GM12878 (cell line): ENCODE data around the gene ZDHHC11. TPM values are rescaled to one million over a fixed set of nuclear protein-coding genes. Genes with fewer than 3 reads are reported as not detected.
A peak's percentile ranks its signal among the peaks of the same experiment; 100 is the strongest.
"Not testable (repeated sequence)": the region's sequence is repeated elsewhere in the genome, so short reads cannot be mapped to it uniquely, and the experiment has no call there.

Source experiments
- ATAC-seq: fragments of 200-7000 bp; cut with Tn5 transposase; 3 replicates; pipeline ENCODE4 v1.9.1; 2020; ENCODE audit warnings: mild to moderate bottlenecking, moderate library complexity
- BruUV-seq: library from RNA; stranded (reverse); fragments of 400-500 nt; replicated peaks from 2 replicates; lab custom pipeline; 2021; lab: Mats Ljungman, UMichigan
- CTCF ChIA-PET: fragments of 300-600 bp; sonication (Branson Sonifier 250); formaldehyde crosslinking; extraction: SDS; loops from one replicate; lab custom pipeline; 2021; ENCODE audit warnings: inconsistent platforms; lab: Yijun Ruan, JAX
- POLR2A ChIA-PET: fragments of 350-600 bp; formaldehyde crosslinking; extraction: SDS; loops from one replicate; lab custom pipeline; 2021; ENCODE audit warnings: inconsistent platforms; lab: Charles Lee
- RAD21 ChIA-PET: fragments of 300-600 bp; sonication (Branson Sonifier 250); formaldehyde crosslinking; loops from one replicate; lab custom pipeline; 2023; ENCODE audit warnings: antibody characterized with exemption; ENCODE audit not compliant: unreplicated experiment; lab: Charles Lee
- SMC1A ChIA-PET: fragments of 300-600 bp; sonication (Branson Sonifier 250); formaldehyde crosslinking; loops from one replicate; lab custom pipeline; 2023; ENCODE audit not compliant: unreplicated experiment, uncharacterized antibody; lab: Charles Lee
- DNase-seq: peaks from one replicate; pipeline ENCODE4 v3.0.0-alpha.2; 2011; ENCODE audit warnings: low read depth, low spot score
- FAIRE-seq: peaks from 3 replicates; lab custom pipeline; 2011; peaks lifted over from hg19 to GRCh38; lab: Jason Lieb, UNC
- H2AFZ ChIP-seq: 2 replicates; pipeline ENCODE4 v1.6.0; 2011; ENCODE audit warnings: low read depth, low read length, control low read depth; ENCODE audit not compliant: control insufficient read depth
- H3K27ac ChIP-seq: 2 replicates; pipeline ENCODE4 v1.5.1; 2011; ENCODE audit warnings: control low read depth; ENCODE audit not compliant: control insufficient read depth, insufficient read depth
- H3K27me3 ChIP-seq, 2 experiments: replicated peaks in 1 of 2; 2 replicates each; pipeline versions ENCODE4 v1.6.0 to v1.6.1; 2011; ENCODE audit warnings: low read length in 1 of 2; ENCODE audit not compliant: control insufficient read depth in 2 of 2, insufficient read depth in 2 of 2
- H3K36me3 ChIP-seq, 2 experiments: 2 replicates each; pipeline ENCODE4 v1.5.1; 2011; ENCODE audit warnings: low read length in 1 of 2; ENCODE audit not compliant: control insufficient read depth in 2 of 2, insufficient read depth in 2 of 2
- H3K4me1 ChIP-seq: 2 replicates; pipeline ENCODE4 v1.6.1; 2011; ENCODE audit warnings: mild to moderate bottlenecking, low read length, moderate library complexity, mixed read lengths; ENCODE audit not compliant: control insufficient read depth, insufficient read depth
- H3K4me2 ChIP-seq: 2 replicates; pipeline ENCODE4 v1.6.0; 2011; ENCODE audit warnings: control low read depth; ENCODE audit not compliant: control insufficient read depth, insufficient read depth
- H3K4me3 ChIP-seq: fragments of 200-600 bp; sonication (generic); 2 replicates; pipeline ENCODE4 v1.5.1; 2016
- H3K79me2 ChIP-seq: 2 replicates; pipeline ENCODE4 v1.6.0; 2011; ENCODE audit warnings: low read length; ENCODE audit not compliant: control insufficient read depth, insufficient read depth
- H3K9ac ChIP-seq: 2 replicates; pipeline ENCODE4 v1.8.0; 2011; ENCODE audit warnings: low read length, control low read depth, mixed read lengths; ENCODE audit not compliant: control insufficient read depth, insufficient read depth
- H3K9me3 ChIP-seq: replicated peaks from 3 replicates; pipeline ENCODE4 v1.5.1; 2011; ENCODE audit warnings: mild to moderate bottlenecking, low read length; ENCODE audit not compliant: control insufficient read depth, insufficient read depth
- H4K20me1 ChIP-seq: 2 replicates; pipeline ENCODE4 v1.6.0; 2011; ENCODE audit not compliant: control insufficient read depth, insufficient read depth
- HDGF ChIP-seq: fragments of 450-650 bp; IDR thresholded peaks from 2 replicates; pipeline ENCODE4 v1.6.1; 2016; ENCODE audit warnings: antibody characterized with exemption
- NBN ChIP-seq: fragments of 450-650 bp; IDR thresholded peaks from 2 replicates; pipeline ENCODE4 v1.6.1; 2016
- RELA ChIP-seq: fragments of 450-650 bp; IDR thresholded peaks from 2 replicates; pipeline ENCODE4 v1.8.0; 2014; ENCODE audit warnings: borderline replicate concordance; ENCODE audit not compliant: partially characterized antibody
- SMARCA5 ChIP-seq: fragments of 450-650 bp; IDR thresholded peaks from 2 replicates; pipeline ENCODE4 v1.6.1; 2017; ENCODE audit warnings: mild to moderate bottlenecking
- WGBS: methylation state at CpG from one replicate; pipeline ENCODE4 v1.1.6; 2016; ENCODE audit warnings: low lambda C conversion rate; ENCODE audit not compliant: insufficient replicate concordance, insufficient coverage; ENCODE audit errors: missing lambda C conversion rate; 5-methylcytosine and 5-hydroxymethylcytosine counted together
- in situ Hi-C: fragments of 300-500 bp; cut with MboI; formaldehyde crosslinking; loops from 9 replicates; pipeline ENCODE4 v1.14.3; 2018; ENCODE audit warnings: mixed read lengths
- intact Hi-C: fragments of 100-400 bp; cut with micrococcal nuclease; formaldehyde crosslinking; loops from one replicate; pipeline ENCODE4 v1.14.2; 2022; ENCODE audit not compliant: unreplicated experiment
- polyA plus RNA-seq, 11 experiments: library from polyadenylated mRNA; depleted of rRNA in 4 of 11; unstranded in 6 of 11; stranded (reverse) in 5 of 11; fragments of >200 nt; fragmentation: Nextera tagmentation in 4 of 11; fragmentation: Illumina TruSeq in 1 of 11; extraction: Ambion mirVana in 4 of 11; extraction: Trizol in 1 of 11; gene quantifications; 1 replicate in 1 of 11; 2 replicates in 10 of 11; pipeline versions ENCODE4 v1.2.1 to v1.2.3, GENCODE V29; 2011 to 2016; ENCODE audit warnings: inconsistent platforms in 2 of 11, missing spikeins in 2 of 11, low read depth in 1 of 11
- total RNA-seq, 4 experiments: library from RNA; depleted of rRNA in 3 of 4; stranded (reverse); fragments of >200 nt in 3 of 4; fragmentation: Illumina TruSeq in 1 of 4; extraction: Trizol in 1 of 4; gene quantifications; 2 replicates each; pipeline versions ENCODE4 v1.2.1 to v1.2.3, GENCODE V29; 2013 to 2021
- TF ChIP-seq, protein P1 (sequence below): fragments of 450-650 bp; IDR thresholded peaks from 2 replicates; pipeline ENCODE4 v1.6.1; 2017; ENCODE audit warnings: low read depth, mild to moderate bottlenecking, moderate library complexity

The ZDHHC11 gene
- total and polyA plus RNA-seq, 10 of the 15 experiments (the other 5 are each of a cell fraction or from before 2014, with no cell fraction given): 0.04 to 1.4 (median 0.30) TPM

DNA sequence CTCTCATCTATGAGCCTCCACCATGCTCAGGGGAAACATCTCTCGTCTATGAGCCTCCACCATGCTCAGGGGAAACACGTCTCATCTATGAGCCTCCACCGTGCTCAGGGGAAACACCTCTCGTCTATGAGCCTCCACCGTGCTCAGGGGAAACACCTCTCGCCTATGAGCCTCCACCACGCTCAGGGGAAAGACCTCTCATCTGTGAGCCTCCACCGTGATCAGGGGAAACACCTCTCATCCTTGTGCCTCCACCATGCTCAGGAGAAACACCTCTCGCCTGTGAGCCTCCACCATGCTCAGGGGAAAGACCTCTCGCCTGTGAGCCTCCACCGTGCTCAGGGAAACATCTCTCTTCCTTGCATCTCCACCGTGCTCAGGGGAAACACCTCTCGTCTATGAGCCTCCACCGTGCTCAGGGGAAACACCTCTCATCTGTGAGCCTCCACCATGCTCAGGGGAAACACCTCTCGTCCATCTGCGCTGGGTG, 96.6 kb downstream of the ZDHHC11 start:
- H3K27ac ChIP-seq, H3K36me3 ChIP-seq, BruUV-seq, RAD21 ChIA-PET, H3K9ac ChIP-seq, H2AFZ ChIP-seq, H3K79me2 ChIP-seq, H3K4me1 ChIP-seq, H3K27me3 ChIP-seq, CTCF ChIA-PET, SMC1A ChIA-PET, H3K4me2 ChIP-seq, POLR2A ChIA-PET, H3K4me3 ChIP-seq, H3K9me3 ChIP-seq, H4K20me1 ChIP-seq: not testable (repeated sequence)
- TF ChIP-seq RELA (peak; percentile 72), NBN (peak; percentile 81), SMARCA5 (peak; percentile 62; the same call in 1 of the 2 replicates), HDGF (0 out of 2 replicates have a peak, but pooled peaks have one; percentile 31)
- TF ChIP-seq, protein P1, sequence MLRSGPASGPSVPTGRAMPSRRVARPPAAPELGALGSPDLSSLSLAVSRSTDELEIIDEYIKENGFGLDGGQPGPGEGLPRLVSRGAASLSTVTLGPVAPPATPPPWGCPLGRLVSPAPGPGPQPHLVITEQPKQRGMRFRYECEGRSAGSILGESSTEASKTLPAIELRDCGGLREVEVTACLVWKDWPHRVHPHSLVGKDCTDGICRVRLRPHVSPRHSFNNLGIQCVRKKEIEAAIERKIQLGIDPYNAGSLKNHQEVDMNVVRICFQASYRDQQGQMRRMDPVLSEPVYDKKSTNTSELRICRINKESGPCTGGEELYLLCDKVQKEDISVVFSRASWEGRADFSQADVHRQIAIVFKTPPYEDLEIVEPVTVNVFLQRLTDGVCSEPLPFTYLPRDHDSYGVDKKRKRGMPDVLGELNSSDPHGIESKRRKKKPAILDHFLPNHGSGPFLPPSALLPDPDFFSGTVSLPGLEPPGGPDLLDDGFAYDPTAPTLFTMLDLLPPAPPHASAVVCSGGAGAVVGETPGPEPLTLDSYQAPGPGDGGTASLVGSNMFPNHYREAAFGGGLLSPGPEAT: peak; percentile 53; the same call in 1 of the 2 replicates
- FAIRE-seq (peak; percentile 91), DNase-seq (peak; percentile 48), ATAC-seq (peak; percentile 61)
- under 1% methylated on average over 16 of the region's 16 CpGs for WGBS
- intact Hi-C loops (loop anchor here (2.0 kb wide), 1 partner anchor 97 kb away; the partner anchor contains the start of gene ZDHHC11), in situ Hi-C loops (loop anchor here (5.0 kb wide), 1 partner anchor 98 kb away; the partner anchor contains the start of gene ZDHHC11)

DNA sequence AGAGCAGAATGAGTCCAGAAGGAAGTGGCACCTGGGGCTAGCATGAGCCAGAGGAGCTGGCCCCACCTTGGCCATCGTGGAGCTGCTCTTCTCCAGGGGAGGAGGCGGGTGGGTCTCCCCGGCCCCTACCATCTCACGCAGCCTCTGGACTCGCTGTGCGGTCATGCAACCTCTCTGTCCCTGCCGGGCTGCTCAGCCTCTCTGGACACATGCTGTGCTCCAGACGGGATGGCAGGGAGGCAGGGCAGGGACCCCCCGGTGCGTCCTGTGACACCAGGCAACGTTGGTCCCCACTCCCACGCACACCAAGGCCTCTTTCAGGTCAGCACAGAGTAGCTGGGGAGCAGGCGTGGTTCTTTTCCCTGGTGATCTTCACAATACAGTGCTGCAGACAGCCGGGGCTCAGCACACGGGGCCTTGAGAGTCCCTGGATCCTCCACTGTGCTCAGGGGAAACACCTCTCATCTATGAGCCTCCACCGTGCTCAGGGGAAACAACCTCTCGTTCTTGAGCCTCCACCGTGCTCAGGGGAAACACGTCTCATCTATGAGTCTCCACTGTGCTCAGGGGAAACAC, 97.1 kb downstream of the ZDHHC11 start:
- DNase-seq, H2AFZ ChIP-seq, RAD21 ChIA-PET, H3K4me3 ChIP-seq, CTCF ChIA-PET, H3K79me2 ChIP-seq, POLR2A ChIA-PET, H3K36me3 ChIP-seq, FAIRE-seq, H3K4me2 ChIP-seq, H4K20me1 ChIP-seq, H3K27me3 ChIP-seq, H3K27ac ChIP-seq, H3K9me3 ChIP-seq, SMC1A ChIA-PET, BruUV-seq, H3K9ac ChIP-seq, H3K4me1 ChIP-seq: not testable (repeated sequence)
- in situ Hi-C loops (loop anchor here (5.0 kb wide), 1 partner anchor 99 kb away; the partner anchor contains the start of gene ZDHHC11), intact Hi-C loops (loop anchor here (2.0 kb wide), 1 partner anchor 97 kb away; the partner anchor contains the start of gene ZDHHC11)
- 34% methylated on average over 16 of the region's 19 CpGs for WGBS
- ATAC-seq: peak; percentile 37

DNA sequence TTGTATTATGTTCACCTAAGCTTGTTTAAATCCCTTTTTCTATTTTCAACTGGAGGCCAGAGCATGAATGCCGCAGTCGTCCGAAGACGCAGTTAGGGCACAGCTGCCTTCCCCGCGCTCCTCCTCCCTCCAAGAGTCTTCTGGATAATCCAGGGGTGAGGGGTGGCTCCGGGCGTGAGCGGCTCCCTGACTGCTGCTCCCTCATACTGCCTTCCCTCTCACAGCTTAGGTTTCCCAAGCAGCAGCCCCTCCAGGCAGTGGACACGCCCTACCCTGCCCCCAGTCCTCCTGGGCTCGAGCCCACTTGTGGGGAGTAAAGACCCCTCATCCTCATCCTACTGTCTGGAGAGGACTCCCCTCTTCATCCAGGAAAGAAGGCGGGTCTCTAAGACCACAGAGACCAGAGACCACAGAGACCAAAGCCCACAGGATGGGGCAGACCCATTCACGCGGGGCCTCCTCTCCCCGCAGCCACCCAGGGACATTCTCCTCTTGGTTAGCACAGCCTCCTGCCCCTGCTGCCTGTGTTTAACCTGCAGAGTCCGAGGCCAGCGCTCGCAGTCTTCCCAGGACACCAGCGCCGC, 98.2 kb downstream of the ZDHHC11 start:
- H3K4me1 ChIP-seq, FAIRE-seq, H3K79me2 ChIP-seq, H3K27me3 ChIP-seq, H3K9ac ChIP-seq, CTCF ChIA-PET, H3K4me3 ChIP-seq, H3K36me3 ChIP-seq, intact Hi-C loops, H4K20me1 ChIP-seq, RAD21 ChIA-PET, BruUV-seq, H3K9me3 ChIP-seq, H2AFZ ChIP-seq, SMC1A ChIA-PET, H3K27ac ChIP-seq, POLR2A ChIA-PET, ATAC-seq, DNase-seq, H3K4me2 ChIP-seq: not testable (repeated sequence)
- in situ Hi-C loops: loop anchor here (5.0 kb wide), 1 partner anchor 100 kb away; the partner anchor contains the start of gene ZDHHC11
- 70% methylated on average over 13 of the region's 20 CpGs for WGBS
